GM23338 (cell line): Measurements from ENCODE around the gene GPR34. TPM values are rescaled to one million over a fixed set of nuclear protein-coding genes. Genes with fewer than 3 reads are reported as not detected.

Experiments
- ATAC-seq: fragments of 200-7000 bp; cut with Tn5 transposase; 3 replicates; pipeline ENCODE4 v1.9.1; 2020
- DNase-seq: peaks from one replicate; pipeline ENCODE4 v3.0.0-alpha.2; 2015; ENCODE audit warnings: low spot score
- H2AFZ ChIP-seq: fragments of 200-600 bp; sonication (generic); 2 replicates; pipeline ENCODE4 v1.8.0; 2016; ENCODE audit warnings: antibody characterized with exemption, mild to moderate bottlenecking, moderate library complexity
- H3F3A ChIP-seq: fragments of 200-600 bp; sonication (generic); replicated peaks from 2 replicates; pipeline ENCODE4 v1.8.0; 2017; ENCODE audit warnings: antibody characterized with exemption, mixed run types, low read depth
- H3K27ac ChIP-seq: fragments of 200-600 bp; sonication (generic); 2 replicates; pipeline ENCODE4 v1.6.1; 2016; ENCODE audit warnings: low read depth
- H3K27me3 ChIP-seq: fragments of 200-600 bp; sonication (generic); 2 replicates; pipeline ENCODE4 v1.8.0; 2016; ENCODE audit warnings: mild to moderate bottlenecking, mixed run types, moderate library complexity; ENCODE audit not compliant: insufficient read depth
- H3K36me3 ChIP-seq: fragments of 200-600 bp; sonication (generic); 2 replicates; pipeline ENCODE4 v1.8.0; 2016; ENCODE audit warnings: mild to moderate bottlenecking; ENCODE audit not compliant: insufficient read depth
- H3K4me1 ChIP-seq: fragments of 200-600 bp; sonication (generic); 2 replicates; pipeline ENCODE4 v1.8.0; 2016; ENCODE audit warnings: mild to moderate bottlenecking, moderate library complexity; ENCODE audit not compliant: insufficient read depth
- H3K4me2 ChIP-seq: fragments of 200-600 bp; sonication (generic); 2 replicates; pipeline ENCODE4 v1.7.1; 2017; ENCODE audit warnings: mixed run types
- H3K4me3 ChIP-seq: fragments of 200-600 bp; sonication (generic); 2 replicates; pipeline ENCODE4 v1.6.1; 2016; ENCODE audit warnings: mixed run types
- H3K79me2 ChIP-seq: fragments of 200-600 bp; sonication (generic); replicated peaks from 2 replicates; pipeline ENCODE4 v1.8.0; 2017; ENCODE audit warnings: mild to moderate bottlenecking; ENCODE audit not compliant: insufficient read depth
- H3K9me2 ChIP-seq: fragments of 200-600 bp; sonication (generic); 2 replicates; pipeline ENCODE4 v1.8.0; 2017; ENCODE audit not compliant: insufficient read depth
- H4K20me1 ChIP-seq: fragments of 200-600 bp; sonication (generic); replicated peaks from 2 replicates; pipeline ENCODE4 v1.8.0; 2017; ENCODE audit warnings: mild to moderate bottlenecking; ENCODE audit not compliant: insufficient read depth
- H3K27ac Mint-ChIP-seq: 2 replicates; pipeline ENCODE4 v1.8.0; 2020; ENCODE audit warnings: inconsistent platforms, mild to moderate bottlenecking, moderate library complexity, mixed read lengths
- H3K27me3 Mint-ChIP-seq: 3 replicates; pipeline ENCODE4 v1.8.0; 2022; ENCODE audit warnings: low read depth, mild to moderate bottlenecking, moderate library complexity, mixed read lengths, inconsistent platforms; ENCODE audit not compliant: insufficient read depth, poor library complexity
- H3K36me3 Mint-ChIP-seq: 3 replicates; pipeline ENCODE4 v1.8.0; 2021; ENCODE audit warnings: low read depth, mild to moderate bottlenecking, inconsistent platforms, moderate library complexity, mixed read lengths
- H3K4me1 Mint-ChIP-seq: 3 replicates; pipeline ENCODE4 v1.8.0; 2020; ENCODE audit warnings: mild to moderate bottlenecking, inconsistent platforms, mixed read lengths
- H3K4me3 Mint-ChIP-seq: 3 replicates; pipeline ENCODE4 v1.8.0; 2021; ENCODE audit warnings: moderate library complexity, mild to moderate bottlenecking, inconsistent platforms, mixed read lengths
- H3K9me3 Mint-ChIP-seq: 3 replicates; pipeline ENCODE4 v1.8.0; 2020; ENCODE audit warnings: moderate library complexity, mild to moderate bottlenecking, inconsistent platforms, mixed read lengths
- CREB1 ChIP-seq: fragments of 250-450 bp; sonication (Bioruptor Pico); IDR thresholded peaks from 2 replicates; pipeline ENCODE4 v1.5.0; 2020; ENCODE audit warnings: low read depth, mild to moderate bottlenecking, moderate library complexity
- CTCF ChIP-seq, 2 experiments: fragments of 200-600 bp in 1 of 2; sonication (generic) in 1 of 2; conservative IDR thresholded peaks; 2 replicates each; pipeline versions ENCODE4 v1.5.1 to v1.6.1; 2016 to 2017; ENCODE audit warnings: antibody characterized with exemption in 2 of 2, low read depth in 2 of 2, mild to moderate bottlenecking in 2 of 2, moderate library complexity in 1 of 2
- ETS1 ChIP-seq: IDR thresholded peaks from 2 replicates; pipeline ENCODE4 v1.6.1; 2016; ENCODE audit warnings: antibody characterized with exemption
- EZH2phosphoT487 ChIP-seq: fragments of 200-600 bp; sonication (generic); IDR thresholded peaks from one replicate; pipeline ENCODE4 v1.8.1; 2018; ENCODE audit warnings: antibody characterized with exemption; ENCODE audit not compliant: unreplicated experiment
- JUNB ChIP-seq: IDR thresholded peaks from one replicate; pipeline ENCODE4 v1.6.1; 2016; ENCODE audit warnings: antibody characterized with exemption; ENCODE audit not compliant: unreplicated experiment
- POLR2AphosphoS5 ChIP-seq: IDR thresholded peaks from 2 replicates; pipeline ENCODE4 v1.6.1; 2016; ENCODE audit warnings: antibody characterized with exemption, low read depth
- REST ChIP-seq: IDR thresholded peaks from one replicate; pipeline ENCODE4 v1.6.1; 2018; ENCODE audit warnings: antibody characterized with exemption; ENCODE audit not compliant: unreplicated experiment
- STAT1 ChIP-seq: IDR thresholded peaks from one replicate; pipeline ENCODE4 v1.6.1; 2016; ENCODE audit warnings: antibody characterized with exemption; ENCODE audit not compliant: unreplicated experiment
- polyA plus RNA-seq: library from polyadenylated mRNA; unstranded; fragments of >200 nt; fragmentation: Nextera tagmentation; extraction: Ambion mirVana; gene quantifications from 2 replicates; pipeline ENCODE4 v1.2.1, GENCODE V29; 2016
- total RNA-seq: library from RNA; depleted of rRNA; stranded (reverse); fragments of >200 nt; shearing (Covaris generic); gene quantifications from 2 replicates; pipeline ENCODE4 v1.2.3, GENCODE V29; 2014
- TF ChIP-seq, protein P1 (sequence below): fragments of 250-450 bp; sonication (Bioruptor Pico); IDR thresholded peaks from 2 replicates; pipeline ENCODE4 v1.5.0; 2020; ENCODE audit warnings: mild to moderate bottlenecking, moderate library complexity

The GPR34 gene
- total and polyA plus RNA-seq, 2 experiments from 2014 or later, result 0.55 TPM; not detected in 1

- TF ChIP-seq REST, result no peak
- TF ChIP-seq STAT1, result no peak
- TF ChIP-seq POLR2AphosphoS5, result no peak
These were observed 33.7 kb upstream of the GPR34 start (continued) for GRCh38 chrX:41655101-41655500.

- ATAC-seq, result no peak
- Mint-ChIP-seq H3K36me3 (peaks cover 44% of the 10 kb centered on the region), H3K9me3 (no peaks in the 10 kb centered on the region), H3K4me3 (no peak overlapping the region), H3K4me1 (peaks cover 8% of the 10 kb centered on the region), H3K27me3 (peaks cover 4% of the 10 kb centered on the region), H3K27ac (no peak overlapping the region)
- H3K4me1 ChIP-seq, result no peaks in the 10 kb centered on the region; the same call in 1 of the 2 replicates
- no peaks in the 10 kb centered on the region for H3F3A ChIP-seq
- H3K27me3 ChIP-seq, result no peaks in the 10 kb centered on the region
- TF ChIP-seq JUNB, result no peak
- no peak for TF ChIP-seq EZH2phosphoT487
- TF ChIP-seq CREB1 (CRISPR knock-in tag), result no peak
- TF ChIP-seq CTCF (conservative IDR thresholded peaks at IDR 0.05; ENCODE audit: low read depth in 2 of 2), result no peak
- TF ChIP-seq REST, result no peak
- TF ChIP-seq ETS1, result no peak
- TF ChIP-seq, protein P1, sequence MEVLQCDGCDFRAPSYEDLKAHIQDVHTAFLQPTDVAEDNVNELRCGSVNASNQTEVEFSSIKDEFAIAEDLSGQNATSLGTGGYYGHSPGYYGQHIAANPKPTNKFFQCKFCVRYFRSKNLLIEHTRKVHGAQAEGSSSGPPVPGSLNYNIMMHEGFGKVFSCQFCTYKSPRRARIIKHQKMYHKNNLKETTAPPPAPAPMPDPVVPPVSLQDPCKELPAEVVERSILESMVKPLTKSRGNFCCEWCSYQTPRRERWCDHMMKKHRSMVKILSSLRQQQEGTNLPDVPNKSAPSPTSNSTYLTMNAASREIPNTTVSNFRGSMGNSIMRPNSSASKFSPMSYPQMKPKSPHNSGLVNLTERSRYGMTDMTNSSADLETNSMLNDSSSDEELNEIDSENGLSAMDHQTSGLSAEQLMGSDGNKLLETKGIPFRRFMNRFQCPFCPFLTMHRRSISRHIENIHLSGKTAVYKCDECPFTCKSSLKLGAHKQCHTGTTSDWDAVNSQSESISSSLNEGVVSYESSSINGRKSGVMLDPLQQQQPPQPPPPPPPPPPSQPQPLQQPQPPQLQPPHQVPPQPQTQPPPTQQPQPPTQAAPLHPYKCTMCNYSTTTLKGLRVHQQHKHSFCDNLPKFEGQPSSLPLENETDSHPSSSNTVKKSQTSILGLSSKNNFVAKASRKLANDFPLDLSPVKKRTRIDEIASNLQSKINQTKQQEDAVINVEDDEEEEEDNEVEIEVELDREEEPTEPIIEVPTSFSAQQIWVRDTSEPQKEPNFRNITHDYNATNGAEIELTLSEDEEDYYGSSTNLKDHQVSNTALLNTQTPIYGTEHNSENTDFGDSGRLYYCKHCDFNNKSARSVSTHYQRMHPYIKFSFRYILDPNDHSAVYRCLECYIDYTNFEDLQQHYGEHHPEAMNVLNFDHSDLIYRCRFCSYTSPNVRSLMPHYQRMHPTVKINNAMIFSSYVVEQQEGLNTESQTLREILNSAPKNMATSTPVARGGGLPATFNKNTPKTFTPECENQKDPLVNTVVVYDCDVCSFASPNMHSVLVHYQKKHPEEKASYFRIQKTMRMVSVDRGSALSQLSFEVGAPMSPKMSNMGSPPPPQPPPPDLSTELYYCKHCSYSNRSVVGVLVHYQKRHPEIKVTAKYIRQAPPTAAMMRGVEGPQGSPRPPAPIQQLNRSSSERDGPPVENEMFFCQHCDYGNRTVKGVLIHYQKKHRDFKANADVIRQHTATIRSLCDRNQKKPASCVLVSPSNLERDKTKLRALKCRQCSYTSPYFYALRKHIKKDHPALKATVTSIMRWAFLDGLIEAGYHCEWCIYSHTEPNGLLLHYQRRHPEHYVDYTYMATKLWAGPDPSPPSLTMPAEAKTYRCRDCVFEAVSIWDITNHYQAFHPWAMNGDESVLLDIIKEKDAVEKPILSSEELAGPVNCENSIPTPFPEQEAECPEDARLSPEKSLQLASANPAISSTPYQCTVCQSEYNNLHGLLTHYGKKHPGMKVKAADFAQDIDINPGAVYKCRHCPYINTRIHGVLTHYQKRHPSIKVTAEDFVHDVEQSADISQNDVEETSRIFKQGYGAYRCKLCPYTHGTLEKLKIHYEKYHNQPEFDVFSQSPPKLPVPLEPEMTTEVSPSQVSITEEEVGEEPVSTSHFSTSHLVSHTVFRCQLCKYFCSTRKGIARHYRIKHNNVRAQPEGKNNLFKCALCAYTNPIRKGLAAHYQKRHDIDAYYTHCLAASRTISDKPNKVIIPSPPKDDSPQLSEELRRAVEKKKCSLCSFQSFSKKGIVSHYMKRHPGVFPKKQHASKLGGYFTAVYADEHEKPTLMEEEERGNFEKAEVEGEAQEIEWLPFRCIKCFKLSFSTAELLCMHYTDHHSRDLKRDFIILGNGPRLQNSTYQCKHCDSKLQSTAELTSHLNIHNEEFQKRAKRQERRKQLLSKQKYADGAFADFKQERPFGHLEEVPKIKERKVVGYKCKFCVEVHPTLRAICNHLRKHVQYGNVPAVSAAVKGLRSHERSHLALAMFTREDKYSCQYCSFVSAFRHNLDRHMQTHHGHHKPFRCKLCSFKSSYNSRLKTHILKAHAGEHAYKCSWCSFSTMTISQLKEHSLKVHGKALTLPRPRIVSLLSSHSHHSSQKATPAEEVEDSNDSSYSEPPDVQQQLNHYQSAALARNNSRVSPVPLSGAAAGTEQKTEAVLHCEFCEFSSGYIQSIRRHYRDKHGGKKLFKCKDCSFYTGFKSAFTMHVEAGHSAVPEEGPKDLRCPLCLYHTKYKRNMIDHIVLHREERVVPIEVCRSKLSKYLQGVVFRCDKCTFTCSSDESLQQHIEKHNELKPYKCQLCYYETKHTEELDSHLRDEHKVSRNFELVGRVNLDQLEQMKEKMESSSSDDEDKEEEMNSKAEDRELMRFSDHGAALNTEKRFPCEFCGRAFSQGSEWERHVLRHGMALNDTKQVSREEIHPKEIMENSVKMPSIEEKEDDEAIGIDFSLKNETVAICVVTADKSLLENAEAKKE (CRISPR knock-in tag), result no peak
- no peak overlapping the region for H3K4me3 ChIP-seq
- H3K9me2 ChIP-seq, result no peaks in the 10 kb centered on the region
- H3K36me3 ChIP-seq, result peaks cover 5% of the 10 kb centered on the region; the same call in 1 of the 2 replicates
- no peak for DNase-seq
- H3K27ac ChIP-seq, result no peak overlapping the region
- H4K20me1 ChIP-seq, result no peaks in the 10 kb centered on the region
- H2AFZ ChIP-seq, result no peak overlapping the region
- no peaks in the 10 kb centered on the region for H3K79me2 ChIP-seq
- no peak overlapping the region for H3K4me2 ChIP-seq
These were observed 33.1 kb upstream of the GPR34 start for GRCh38 chrX:41655631-41656030.
